ENCODE data around the gene TJP3. TPM values are rescaled to one million over a fixed set of nuclear protein-coding genes. Genes with fewer than 3 reads are reported as not detected.

The TJP3 gene
- total RNA-seq, 3 donors from 2014 or later (not counting 1 experiment from before 2014, with no cell fraction given) = 1.1 to 2.9 (median 1.3) TPM

DNA sequence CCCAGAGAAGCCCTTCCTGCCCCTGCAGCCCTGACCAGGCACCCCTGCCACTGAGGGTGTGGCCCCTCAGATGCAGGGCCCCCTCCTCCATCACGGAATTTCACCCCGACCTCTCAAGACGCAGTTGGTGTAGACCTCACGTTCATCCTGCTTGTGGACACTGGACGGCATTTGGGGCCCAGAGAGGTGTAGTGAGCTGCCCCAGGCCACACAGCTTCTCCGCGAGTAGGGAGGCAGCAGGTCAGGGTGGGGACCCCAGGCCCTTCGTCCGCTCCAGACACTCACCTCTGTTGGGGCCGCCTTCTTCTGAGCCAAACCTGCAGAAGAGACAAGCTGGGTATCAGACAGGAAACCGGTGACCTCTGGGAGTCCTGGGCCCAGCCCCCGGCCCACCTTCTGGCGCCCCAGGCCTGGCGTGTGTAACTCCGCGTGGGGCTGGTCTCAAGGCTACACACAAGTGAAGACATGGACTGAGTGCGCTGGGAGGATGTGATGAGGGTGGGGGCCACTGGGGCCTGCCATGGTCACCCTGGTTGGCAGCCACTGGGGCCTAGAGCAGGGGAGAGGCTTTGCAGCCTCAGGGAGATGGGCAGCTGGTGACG, 41.0 kb upstream of the TJP3 start:
- no peak for ATAC-seq
- intact Hi-C loops (cut with micrococcal nuclease) = loop anchor here (10.0 kb wide), 1 partner anchor 538 kb away; no protein-coding TSS in a partner anchor
- H3K4me3 Mint-ChIP-seq = no peak overlapping the region
- H3K36me3 Mint-ChIP-seq = no peaks in the 10 kb centered on the region
- TF ChIP-seq, protein P1, sequence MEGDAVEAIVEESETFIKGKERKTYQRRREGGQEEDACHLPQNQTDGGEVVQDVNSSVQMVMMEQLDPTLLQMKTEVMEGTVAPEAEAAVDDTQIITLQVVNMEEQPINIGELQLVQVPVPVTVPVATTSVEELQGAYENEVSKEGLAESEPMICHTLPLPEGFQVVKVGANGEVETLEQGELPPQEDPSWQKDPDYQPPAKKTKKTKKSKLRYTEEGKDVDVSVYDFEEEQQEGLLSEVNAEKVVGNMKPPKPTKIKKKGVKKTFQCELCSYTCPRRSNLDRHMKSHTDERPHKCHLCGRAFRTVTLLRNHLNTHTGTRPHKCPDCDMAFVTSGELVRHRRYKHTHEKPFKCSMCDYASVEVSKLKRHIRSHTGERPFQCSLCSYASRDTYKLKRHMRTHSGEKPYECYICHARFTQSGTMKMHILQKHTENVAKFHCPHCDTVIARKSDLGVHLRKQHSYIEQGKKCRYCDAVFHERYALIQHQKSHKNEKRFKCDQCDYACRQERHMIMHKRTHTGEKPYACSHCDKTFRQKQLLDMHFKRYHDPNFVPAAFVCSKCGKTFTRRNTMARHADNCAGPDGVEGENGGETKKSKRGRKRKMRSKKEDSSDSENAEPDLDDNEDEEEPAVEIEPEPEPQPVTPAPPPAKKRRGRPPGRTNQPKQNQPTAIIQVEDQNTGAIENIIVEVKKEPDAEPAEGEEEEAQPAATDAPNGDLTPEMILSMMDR (IDR thresholded peaks at IDR 0.05) = no peak
- no peaks in the 10 kb centered on the region for H3K9me3 ChIP-seq (ENCODE audit: control insufficient read depth, insufficient read depth, low read length)
- 87% methylated on average over 18 of the region's 18 CpGs for WGBS (ENCODE audit: insufficient coverage)
- H3K27ac Mint-ChIP-seq = peak overlapping the region in 1 of 2 donors; percentile 72
- peaks cover 5% of the 10 kb centered on the region for H3K36me3 ChIP-seq (ENCODE audit: control insufficient read depth, insufficient read depth, low read length)
- H3K27me3 ChIP-seq (ENCODE audit: control insufficient read depth, insufficient read depth, low read length) = no peaks in the 10 kb centered on the region
- no peaks in the 10 kb centered on the region for H3K27me3 Mint-ChIP-seq (ENCODE audit: low read depth in 2 of 2)
- H3K9me3 Mint-ChIP-seq = no peaks in the 10 kb centered on the region
- H3K4me1 Mint-ChIP-seq = peaks cover 21 to 39% of the 10 kb centered on the region in 2 donors
- H3K4me1 ChIP-seq (ENCODE audit: control insufficient read depth, insufficient read depth, low read length) = peaks cover 36% of the 10 kb centered on the region
- H3K27ac ChIP-seq (ENCODE audit: low read length) = no peak overlapping the region
- no peak for DNase-seq
- no peak overlapping the region for H3K4me3 ChIP-seq (ENCODE audit: low read length)

DNA sequence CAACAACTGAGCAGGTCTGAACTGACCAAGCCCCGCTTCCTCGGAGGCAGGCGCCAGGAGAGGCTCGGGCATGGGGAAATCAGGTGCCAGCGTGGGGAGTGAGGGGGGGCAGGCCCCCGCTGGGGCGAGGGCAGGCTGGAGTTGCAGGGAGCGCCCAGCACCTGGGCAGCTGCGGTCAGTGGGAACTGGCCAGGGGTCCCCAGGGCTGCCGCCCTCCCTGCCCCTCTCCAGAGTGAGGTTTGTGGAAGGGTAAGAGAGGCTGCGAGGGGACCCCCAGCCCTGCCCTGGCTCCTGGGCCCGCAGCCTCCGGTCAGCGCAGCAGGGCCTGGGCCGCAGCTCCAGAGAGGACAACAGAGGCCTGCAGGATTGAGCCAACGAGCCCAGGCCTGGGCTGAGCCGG, 40.4 kb upstream of the TJP3 start:
- peaks cover 24 to 44% of the 10 kb centered on the region in 2 donors for H3K4me1 Mint-ChIP-seq
- intact Hi-C loops (cut with micrococcal nuclease) = loop anchor here (10.0 kb wide), 1 partner anchor 537 kb away; no protein-coding TSS in a partner anchor
- peak overlapping the region in 1 of 2 donors; percentile 72 for H3K27ac Mint-ChIP-seq
- ATAC-seq = no peak
- Histone ChIP-seq H3K27ac (ENCODE audit: low read length) (no peak overlapping the region), H3K4me3 (ENCODE audit: low read length) (no peak overlapping the region), H3K4me1 (ENCODE audit: control insufficient read depth, insufficient read depth, low read length) (peaks cover 40% of the 10 kb centered on the region), H3K36me3 (ENCODE audit: control insufficient read depth, insufficient read depth, low read length) (peaks cover 5% of the 10 kb centered on the region), H3K9me3 (ENCODE audit: control insufficient read depth, insufficient read depth, low read length) (no peaks in the 10 kb centered on the region), H3K27me3 (ENCODE audit: control insufficient read depth, insufficient read depth, low read length) (no peaks in the 10 kb centered on the region)
- no peaks in the 10 kb centered on the region for H3K36me3 Mint-ChIP-seq
- TF ChIP-seq, protein P1 (IDR thresholded peaks at IDR 0.05) = no peak
- WGBS (ENCODE audit: insufficient coverage) = 92% methylated on average over 17 of the region's 17 CpGs
- no peak overlapping the region for H3K4me3 Mint-ChIP-seq
- no peaks in the 10 kb centered on the region for H3K27me3 Mint-ChIP-seq (ENCODE audit: low read depth in 2 of 2)
- DNase-seq = no peak
- no peaks in the 10 kb centered on the region for H3K9me3 Mint-ChIP-seq

DNA sequence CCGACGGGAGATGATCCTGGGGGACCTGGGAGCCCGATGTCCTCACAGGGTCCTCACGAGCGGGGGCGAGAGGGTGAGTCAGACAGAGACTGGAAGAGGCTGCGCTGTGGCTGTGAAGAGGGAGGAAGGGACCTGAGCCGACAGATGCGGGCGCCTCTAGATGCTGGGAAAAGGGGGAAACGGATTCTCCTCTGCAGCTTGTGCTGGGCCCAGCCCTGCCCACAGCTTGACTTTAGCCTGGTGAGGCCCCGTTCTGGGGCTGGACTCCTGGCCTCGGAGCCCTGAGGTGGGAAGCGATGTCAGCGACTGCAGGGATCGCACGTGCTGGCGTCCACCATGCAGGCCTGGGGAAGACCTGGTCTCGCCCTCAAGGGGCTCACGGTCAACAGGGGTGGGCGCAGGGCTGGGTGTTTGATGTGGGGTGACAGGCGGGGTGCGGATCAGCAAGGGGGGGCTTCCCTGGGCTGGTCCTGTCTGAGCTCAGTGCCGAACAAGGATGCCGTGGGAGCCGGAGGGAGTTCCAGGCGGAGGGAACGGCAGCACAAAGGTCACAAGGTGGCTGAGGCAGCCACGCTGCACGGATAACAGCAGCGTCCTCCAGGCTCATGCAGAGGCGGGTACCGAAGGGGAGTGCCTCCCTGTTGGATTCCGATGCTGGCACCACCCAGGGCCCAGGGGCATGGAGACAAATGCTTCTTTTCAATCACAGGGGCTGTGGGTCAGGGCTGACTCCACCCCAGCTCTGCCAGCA, 39.7 kb upstream of the TJP3 start:
- TF ChIP-seq, protein P1 (IDR thresholded peaks at IDR 0.05) = no peak
- DNase-seq = no peak

More for the DNA sequence above, 39.7 kb upstream of the TJP3 start:
- no peak for ATAC-seq
- peaks cover 24 to 49% of the 10 kb centered on the region in 2 donors for H3K4me1 Mint-ChIP-seq
- H3K27ac ChIP-seq (ENCODE audit: low read length) = no peak overlapping the region
- no peaks in the 10 kb centered on the region for H3K27me3 ChIP-seq (ENCODE audit: control insufficient read depth, insufficient read depth, low read length)
- no peaks in the 10 kb centered on the region for H3K27me3 Mint-ChIP-seq (ENCODE audit: low read depth in 2 of 2)
- intact Hi-C loops (cut with micrococcal nuclease) = loop anchor here (10.0 kb wide), 1 partner anchor 536 kb away; no protein-coding TSS in a partner anchor
- no peaks in the 10 kb centered on the region for H3K9me3 Mint-ChIP-seq
- no peaks in the 10 kb centered on the region for H3K36me3 Mint-ChIP-seq
- no peak overlapping the region for H3K4me3 Mint-ChIP-seq
- peaks cover 5% of the 10 kb centered on the region for H3K36me3 ChIP-seq (ENCODE audit: control insufficient read depth, insufficient read depth, low read length)
- no peak overlapping the region for H3K4me3 ChIP-seq (ENCODE audit: low read length)
- no peaks in the 10 kb centered on the region for H3K9me3 ChIP-seq (ENCODE audit: control insufficient read depth, insufficient read depth, low read length)
- peak overlapping the region in 1 of 2 donors; percentile 93 for H3K27ac Mint-ChIP-seq
- H3K4me1 ChIP-seq (ENCODE audit: control insufficient read depth, insufficient read depth, low read length) = peaks cover 40% of the 10 kb centered on the region
- 93% methylated on average over 34 of the region's 34 CpGs for WGBS (ENCODE audit: insufficient coverage)
